GM21515 (cell line): Measurements from ENCODE around the gene FBP2.

ENCODE experiments used
- ATAC-seq: cut with Tn5 transposase; IDR thresholded peaks from one replicate; pipeline ENCODE4 v1.9.1; 2021; ENCODE audit not compliant: unreplicated experiment

FBP2 gene

DNA sequence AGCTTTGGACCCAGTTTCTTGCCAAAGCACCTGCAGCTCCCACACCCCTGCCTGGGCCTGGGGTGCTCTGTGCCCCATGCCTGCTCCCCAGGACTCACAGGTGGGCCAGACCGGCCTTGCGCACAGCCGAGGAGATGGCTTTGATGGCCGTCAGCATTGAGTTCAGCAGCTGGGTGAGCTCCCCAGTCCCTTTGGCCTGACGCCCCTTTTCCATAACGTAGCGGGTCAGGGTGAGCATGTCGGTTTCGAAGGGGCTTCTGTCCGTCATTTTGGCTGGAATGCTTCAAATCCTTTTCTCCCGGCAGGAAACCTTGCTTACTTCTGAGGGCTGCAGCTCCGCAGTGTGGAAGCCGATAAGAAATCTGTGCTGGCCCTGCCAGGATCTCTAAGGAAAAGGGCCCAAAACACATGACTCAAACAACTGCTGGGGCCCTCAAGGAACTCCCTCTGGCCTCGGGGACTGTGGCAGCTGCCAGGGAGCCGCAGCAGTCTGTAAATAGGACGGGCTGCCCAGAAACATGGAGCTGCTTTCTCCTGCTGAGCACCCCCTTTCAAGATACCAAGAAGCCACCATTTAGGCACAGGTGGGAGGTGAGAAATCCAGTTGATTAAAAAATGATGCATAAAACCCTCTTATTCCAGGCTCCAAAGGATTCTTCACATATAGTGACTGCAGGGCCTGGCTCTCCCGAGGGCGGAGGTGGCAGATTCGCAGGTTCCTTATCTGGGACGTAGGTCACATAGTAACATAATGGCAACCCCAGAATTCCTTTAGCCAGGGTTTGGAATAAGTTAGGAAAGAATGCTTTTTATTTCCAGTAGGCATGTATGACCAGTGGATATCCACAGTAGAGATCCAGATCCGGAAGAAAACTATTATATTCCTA, at the start of gene FBP2:
TSS of gene FBP2 (minus strand) at position 366 of the 887 bp plus-strand sequence. CDS start at position 268, 98 bp downstream.
- no peak for ATAC-seq

DNA sequence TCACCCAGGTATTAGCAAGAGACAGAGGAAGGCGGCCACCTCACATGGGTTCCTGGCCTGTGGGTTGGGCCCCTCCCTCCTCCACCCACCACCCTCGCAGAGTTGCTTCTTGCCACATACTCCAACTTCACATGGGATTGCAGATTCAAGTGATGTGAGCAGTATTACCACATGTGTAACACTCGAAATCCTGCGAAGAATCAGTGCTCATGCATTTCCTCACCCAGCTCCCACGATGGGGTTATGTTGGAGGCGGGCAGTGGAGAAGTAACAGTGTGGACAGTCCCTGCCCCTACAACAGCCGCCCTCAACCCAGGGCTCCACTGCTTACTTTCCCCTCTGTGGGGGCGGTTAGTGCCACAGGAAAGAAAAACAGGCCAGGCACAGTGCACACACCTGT, 49.6 kb upstream of the FBP2 start:
- no peak for ATAC-seq

DNA sequence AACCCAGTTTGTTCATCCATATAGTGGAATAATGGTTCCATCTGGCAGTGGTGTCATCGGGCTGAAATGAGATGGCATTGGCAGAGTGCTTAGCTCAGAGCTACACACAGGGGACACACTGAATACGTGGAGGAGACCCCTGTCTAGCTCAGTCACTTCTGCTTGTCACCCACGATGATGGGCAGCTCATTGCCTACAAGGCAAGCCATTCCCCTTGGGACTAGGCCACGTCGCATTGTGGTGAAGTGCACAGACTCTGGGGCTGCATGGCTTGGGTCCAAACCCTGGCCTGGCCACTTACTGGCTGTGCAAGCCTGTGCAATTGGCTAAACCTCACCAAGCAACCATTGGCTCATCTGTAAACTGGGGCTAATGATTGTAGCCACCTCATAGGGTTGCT, 48.9 kb upstream of the FBP2 start:
- ATAC-seq: no peak

DNA sequence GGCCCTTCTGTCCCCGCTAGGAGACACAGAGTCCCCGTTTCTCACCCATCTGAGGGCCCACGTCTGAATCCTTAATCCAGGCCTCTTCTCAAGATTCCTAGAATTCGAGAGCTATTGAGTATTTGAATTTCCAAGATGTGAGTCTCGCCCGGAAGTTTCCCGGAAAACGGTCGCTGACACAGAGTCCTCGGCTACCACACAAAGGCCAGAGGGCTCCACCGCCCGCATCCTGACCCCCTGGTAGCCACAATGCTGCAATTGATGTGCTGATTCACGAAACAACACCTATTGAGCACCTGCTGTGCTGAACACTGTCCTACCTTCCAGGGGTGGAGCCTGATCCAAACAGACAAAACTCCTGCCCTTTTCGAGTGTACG, 46.4 kb upstream of the FBP2 start:
- no peak for ATAC-seq

DNA sequence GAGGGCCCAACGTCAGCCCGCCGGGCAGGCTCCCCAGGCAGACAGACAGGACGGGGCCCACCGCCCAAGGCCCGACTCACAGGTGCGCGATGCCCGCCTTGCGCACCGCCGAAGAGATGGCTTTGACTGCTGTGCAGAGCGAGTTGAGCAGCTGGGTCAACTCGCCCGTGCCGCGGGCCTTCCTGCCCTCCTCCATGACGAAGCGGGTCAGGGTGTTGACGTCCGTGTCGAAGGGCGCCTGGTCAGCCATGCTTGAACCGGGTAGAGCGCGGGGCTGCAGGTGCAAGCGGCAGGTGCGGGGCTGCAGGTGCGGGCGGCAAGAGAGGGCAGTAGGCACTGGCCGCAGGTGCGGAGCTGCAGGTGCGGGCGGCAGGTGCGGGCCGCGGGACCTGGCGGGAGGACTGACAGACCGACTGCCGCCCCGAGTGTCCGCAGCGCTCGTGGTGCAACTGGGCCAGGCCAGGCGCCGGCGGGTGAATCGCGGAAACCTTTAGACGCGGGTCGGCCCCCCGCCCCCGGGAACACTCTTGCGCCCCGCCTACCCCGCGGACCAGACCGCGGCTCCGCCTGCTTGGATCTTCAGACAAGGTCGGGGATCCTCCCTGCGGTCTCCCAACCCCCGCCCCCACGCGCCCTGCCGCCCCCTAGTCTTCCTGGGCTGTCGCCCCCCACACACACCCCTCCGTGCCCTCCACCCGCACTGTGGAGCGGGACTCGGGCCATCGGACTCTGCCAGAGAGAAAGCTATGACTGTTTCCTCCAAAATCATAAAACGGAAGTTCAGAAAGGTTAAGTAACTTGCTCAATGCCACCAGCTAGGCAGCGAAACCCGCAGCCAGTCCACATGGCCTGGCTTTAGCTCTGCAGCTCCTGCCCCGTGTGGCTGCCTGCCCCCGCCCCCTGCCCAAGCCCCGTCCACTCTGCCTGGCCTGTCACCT, 45.7 kb upstream of the FBP2 start, which contains the start of gene FBP1:
TSS of gene FBP1 (minus strand) at position 458 of the 938 bp plus-strand sequence. CDS start at position 250, 208 bp downstream.
- peak; percentile 59 for ATAC-seq

DNA sequence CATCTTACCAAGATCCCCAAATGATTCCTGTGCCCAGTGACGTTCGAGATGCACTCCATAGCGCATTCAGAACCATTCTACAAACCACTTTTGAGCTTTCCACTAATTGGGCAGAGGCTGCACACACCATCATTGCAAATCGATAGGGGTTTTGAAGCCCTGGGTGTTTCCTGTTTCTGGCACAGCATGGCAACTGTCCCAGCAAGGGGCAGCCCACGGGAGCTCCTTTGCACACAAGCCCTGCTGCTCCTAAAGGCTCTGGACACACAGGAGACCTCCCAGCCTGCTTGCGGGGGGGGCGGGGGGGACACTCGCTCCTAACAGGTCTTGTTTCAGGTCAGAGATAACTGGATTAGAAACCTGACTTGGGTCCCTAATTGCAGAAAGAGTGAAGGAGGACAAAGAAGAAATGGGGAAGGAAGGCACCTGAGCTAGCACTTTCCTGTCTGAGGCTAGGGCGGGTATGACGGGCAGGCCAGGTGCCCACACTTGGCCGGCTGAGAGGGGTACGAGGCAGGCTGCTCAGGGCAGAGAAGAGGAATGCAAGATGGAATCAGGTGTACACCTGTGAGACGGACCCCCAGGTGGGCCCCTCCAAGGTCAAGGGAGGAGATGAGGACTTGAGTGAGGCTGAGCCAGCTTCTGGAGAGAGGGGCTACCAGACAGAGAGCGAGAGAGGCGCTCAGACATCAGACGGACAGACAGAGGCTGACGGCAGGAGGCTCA, 44.9 kb upstream of the FBP2 start:
- ATAC-seq: peak; percentile 11

DNA sequence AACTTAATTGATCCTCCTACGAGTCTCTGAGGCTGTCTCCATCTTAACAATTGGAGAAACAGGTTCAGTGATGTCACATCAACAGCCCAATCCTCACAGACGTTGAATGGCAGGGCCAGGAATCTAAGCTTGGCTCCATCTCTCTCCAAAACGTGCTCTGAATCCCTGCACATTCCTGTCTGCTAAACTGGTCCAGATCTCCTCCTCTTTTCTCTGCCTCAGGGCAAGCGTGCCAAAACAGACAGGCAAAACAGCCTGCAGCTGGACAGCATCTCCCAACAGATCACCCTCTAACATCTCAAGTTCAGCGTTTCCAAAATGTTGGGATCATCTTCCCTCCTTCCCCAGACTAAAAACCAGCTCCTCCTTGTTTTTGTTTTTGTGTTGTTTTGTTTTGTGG, 39.1 kb upstream of the FBP2 start:
- ATAC-seq: no peak

DNA sequence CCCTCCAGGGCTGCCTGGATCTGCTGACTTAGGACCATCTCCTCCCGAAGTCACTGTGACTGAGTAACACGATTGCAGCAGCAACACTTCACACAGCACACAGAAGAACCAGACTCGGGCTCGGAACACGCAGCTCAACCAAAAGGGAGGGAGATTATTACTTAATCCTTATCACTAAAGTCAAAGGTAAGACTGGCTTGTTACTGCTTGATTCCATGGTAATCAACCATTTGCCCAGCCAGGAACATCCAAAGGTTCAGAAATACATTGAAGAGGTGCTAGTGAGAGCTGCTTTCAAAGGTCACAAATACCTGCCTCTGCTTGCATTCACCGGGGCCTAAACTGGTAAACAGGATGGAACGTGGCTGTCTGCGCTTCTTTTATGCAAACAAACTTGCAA, 38.0 kb upstream of the FBP2 start:
- ATAC-seq: no peak

DNA sequence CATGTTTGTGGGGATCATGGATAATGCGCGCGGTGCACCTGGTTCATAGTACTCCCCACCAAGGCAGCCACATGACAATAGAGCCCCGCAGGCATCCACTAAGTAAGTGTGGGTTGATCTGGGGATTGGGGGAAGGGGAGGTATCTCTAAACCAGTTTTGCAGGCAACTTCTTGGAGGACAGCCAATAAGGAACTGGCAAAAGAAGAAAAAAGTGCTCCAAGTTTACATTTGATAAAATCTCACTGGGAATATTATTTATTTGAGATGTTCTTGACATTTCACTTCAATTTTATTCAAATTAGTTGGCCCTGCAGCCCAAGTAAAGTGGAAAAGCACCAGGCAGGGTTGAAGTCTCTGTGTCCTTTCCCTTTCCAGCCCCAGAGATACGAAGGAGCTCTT, 37.2 kb upstream of the FBP2 start:
- ATAC-seq: no peak

DNA sequence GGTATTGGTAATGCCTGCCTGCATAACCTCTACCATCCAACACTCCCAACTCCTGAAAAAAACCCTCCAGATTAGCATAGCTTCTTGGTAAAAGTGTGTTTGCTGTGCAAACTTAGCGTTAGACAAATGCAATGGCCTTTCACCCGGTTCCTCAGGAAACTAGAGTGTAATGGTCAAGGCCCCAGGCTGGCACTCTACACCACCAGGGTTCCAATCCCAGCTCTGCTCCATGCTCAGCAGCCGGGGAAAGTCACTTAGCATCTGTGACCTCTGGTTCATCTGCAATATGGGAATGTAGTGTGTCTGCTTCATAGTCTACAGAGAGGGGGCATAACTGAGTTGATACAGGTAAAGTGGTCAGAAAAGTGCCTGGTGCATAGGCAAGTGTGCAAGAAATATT, 36.7 kb upstream of the FBP2 start:
- no peak for ATAC-seq

DNA sequence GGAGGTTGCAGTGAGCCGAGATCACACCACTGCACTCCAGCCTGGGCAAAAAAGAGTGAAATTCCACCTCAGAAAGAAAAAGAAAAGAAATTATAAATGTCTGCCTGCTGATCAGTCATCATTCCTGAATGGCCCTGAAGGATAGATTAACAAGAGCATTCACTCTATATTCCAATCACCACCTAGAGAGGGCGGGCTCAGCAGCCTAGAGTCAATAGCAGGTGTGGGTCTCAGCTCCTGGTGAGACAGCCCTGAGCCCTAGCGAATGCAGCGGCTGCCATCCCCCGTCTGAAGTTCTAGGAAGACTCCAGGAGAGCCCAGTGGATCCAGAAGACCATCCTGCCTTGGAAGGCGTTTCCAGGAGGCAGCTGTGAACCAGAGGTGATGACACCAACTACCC, 33.7 kb upstream of the FBP2 start:
- ATAC-seq: no peak

DNA sequence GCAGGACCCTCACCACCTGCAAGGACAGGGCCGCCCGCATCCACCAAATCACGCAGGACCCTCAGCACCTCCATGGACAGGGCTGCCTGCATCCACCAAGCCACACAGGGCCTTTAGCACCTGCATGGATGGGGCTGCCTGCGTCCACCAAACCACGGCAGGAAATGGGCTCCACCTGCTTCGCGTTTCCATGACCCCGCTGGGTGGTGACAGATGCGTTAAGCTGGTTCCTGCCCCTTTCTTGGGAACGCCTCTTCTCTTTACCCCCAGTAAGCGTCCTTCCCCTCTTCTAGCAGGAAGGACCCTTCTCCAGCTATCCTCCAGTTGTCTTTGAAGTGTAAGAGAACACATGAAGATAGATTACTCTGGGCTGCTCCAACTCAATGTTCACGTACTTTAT, 32.2 kb upstream of the FBP2 start:
- no peak for ATAC-seq

DNA sequence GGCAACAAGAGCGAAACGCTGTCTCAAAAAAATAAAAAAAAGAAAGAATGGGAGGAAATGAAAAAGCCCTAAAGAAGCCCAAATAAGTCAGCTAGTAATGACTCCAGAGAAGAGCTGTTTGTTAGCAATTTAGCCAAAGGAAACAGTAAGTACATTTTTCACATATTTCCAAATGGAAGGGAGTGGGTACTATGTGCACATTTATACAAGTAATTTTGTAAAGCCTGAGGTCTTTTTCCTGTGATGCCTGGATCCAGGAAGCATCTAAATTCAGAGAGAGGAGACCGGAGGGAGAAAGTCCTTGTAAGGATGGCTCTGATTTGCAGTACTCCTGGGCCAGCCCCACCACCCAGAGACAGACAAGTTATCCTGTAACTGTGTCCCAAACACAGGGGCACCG, 31.0 kb upstream of the FBP2 start:
- ATAC-seq: no peak

DNA sequence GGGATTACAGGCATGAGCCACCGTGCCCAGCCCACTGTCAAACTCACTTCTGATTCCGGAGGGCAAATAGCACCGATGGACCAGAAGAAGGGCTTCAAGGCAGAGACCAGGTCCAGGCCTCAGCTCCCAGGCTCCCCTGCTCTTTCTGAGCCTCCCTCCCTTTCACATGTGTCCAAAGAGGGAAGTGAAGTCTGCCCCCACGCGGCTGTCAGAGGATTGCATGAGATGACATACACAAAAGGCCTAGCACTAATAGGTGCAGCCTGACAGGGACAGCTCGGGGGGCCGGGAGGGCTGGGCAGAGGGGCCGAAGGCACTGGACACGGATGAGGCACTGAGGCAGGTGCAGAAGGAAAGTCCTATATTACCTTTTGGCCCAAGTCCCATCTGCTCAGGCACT, 29.6 kb upstream of the FBP2 start:
- ATAC-seq: no peak

DNA sequence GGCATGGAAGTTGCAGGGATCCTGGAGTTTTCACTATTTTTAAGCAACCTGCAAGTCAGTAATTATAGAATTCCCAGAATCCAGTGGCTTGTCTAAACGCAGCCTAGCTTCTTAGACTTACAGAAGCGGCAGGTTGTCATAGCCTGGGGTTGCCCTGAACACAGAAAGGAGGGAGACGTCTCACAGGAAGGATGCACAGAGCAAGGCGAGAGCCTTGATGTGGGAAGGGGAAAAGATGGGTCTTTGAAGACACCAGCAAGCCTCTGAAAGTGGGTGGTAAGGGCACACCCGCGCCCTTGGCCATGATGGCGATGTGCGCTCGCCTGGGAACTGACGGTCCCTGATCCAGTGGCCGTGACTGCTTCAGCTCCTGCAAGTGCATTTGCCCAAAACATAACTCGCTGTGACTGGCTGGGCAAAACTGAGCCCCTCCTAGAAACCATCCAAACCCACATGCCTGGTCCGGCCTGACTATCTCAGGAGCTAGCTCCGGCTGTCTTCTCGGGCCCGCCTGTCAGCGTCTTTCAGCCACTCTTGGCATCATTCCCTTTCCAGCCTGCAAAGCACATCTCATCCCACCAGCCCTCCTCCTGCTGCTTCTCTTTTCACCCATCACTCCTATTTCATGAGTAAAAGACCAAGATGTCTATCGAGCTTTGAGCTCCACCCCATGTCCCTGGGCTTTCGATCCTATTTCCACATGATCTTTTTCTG, 28.6 kb upstream of the FBP2 start:
- ATAC-seq: no peak

DNA sequence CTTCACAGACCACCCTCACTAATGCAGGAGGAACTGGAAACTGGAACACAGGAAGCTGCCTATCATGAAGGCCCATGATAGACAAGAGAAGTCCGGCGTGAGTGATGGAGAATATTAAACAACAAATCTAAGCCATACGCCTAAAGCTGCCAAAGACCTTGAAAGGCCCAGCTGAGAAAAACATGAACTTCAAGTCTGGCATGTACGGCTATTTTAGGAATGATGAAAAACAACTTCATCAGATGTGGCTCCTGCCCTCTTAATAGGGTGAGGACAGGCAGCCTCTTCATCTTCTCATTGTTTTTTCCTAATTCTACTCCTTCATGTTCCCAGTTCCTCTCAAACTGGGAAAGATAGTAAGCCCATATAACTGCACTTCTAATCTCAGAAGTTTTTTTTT, 25.4 kb upstream of the FBP2 start:
- ATAC-seq: no peak

DNA sequence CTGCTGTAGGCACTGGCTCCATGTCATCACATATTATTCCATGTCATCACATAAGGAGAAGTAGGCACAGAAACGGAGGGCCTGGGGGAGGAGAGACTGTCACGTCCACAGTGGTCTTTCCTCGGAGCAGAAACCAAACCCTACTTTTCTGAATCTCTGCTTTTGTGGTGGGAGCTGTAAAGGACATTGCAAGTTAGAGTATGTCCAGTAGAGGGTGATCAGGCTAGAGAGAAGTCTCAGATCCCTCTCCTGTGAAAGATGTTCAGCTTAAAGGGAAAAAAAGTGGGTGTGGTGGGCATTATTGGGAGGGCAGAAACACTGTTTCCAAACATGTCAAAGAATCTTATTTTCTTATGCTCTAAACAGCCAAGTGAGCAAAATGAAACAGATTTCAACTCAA, 19.4 kb upstream of the FBP2 start:
- no peak for ATAC-seq

DNA sequence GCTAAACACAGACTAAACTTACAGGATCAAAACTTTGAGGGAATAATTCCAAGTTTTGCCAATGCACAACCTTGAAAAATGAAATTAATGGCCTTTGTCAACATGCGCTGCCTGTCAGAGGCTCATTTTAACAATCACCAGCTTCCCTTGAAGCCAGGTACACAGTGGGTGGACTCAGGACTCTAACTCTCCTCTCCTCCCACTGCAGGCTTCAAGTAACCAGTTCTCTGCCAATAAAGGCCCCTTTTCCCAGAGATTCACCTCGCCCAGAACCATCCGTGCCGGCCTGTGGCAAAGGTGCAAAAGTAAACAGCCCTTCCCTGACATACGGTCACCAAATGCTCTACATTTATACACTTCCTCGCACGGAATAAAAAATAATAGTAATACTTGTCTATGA, 18.4 kb upstream of the FBP2 start:
- no peak for ATAC-seq

DNA sequence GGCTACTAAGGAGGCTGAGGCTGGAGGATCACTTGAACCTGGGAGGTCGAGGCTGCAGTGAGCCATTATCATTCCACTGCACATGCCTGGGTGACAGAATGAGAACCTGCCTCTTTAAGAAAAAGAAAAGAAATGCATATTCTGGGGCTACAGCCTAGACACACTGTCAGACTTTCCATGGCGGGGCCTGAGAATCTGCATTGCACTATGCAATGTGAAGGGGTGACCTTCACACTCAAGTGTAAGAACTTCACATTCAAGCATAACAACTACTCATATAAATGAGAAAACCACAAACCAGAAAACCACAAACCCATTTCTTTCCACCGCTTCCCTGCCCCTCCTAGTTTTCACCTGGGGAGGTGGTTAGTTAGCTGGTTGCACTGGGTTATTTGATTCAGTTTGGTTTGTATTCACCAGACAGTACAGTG, 18.0 kb upstream of the FBP2 start:
- ATAC-seq: no peak

DNA sequence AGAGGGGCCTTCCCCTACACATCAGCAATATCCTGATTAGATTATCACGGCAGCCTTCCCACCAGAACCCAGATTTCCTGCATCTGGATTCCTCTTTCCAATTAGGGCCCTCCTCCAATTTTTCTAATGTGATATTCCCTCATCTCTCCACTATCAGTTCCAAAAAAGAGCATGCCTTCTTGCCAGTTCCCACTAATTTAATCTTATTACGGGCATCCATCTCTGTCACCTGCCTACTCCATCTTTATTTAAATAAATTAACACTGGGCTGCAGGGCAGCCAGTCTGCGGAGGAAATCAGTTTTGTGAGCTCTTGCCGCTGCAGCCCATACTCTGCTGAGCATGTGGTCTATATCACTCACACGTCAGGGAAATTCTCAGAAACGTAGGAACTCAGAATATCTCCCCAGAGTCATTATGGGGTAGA, 16.6 kb upstream of the FBP2 start:
- ATAC-seq: no peak

DNA sequence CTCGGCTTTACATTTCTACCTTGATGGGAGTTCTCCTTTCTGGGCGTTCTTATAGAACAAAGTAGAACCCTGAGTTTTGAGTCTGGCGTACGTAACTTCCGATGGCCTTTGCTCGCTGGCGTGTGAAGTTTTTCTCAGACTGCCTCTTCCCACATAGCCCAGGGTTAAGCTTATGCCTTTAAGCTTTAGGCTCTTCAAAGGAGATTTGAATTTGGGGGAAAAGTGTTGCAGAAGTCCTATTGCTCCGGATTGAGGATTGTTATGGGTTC, 13.7 kb upstream of the FBP2 start:
- no peak for ATAC-seq
